ENCODE measurements around the gene PTPRE.

DNA sequence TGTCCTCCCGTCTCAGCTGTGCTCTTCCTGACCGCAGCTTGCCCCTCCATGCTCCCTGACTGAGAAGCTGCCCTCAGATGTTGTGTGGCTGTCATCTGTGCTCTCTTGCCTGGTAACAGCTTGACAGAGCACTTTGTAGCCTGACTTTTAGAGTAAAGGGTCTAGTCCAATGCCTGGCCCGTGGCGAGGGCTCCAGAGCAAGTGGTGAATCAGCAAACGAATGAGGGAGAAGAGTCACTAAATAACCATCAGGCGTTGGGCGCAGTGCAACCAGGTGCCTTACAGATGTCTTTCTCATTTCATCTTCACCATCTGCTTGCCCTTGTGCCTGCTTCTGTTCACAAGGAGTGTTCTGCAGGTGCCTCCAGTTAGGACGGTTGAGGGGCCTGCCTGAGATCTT lies 173.7 kb downstream of the PTPRE start:
- TF ChIP-seq, protein P1, sequence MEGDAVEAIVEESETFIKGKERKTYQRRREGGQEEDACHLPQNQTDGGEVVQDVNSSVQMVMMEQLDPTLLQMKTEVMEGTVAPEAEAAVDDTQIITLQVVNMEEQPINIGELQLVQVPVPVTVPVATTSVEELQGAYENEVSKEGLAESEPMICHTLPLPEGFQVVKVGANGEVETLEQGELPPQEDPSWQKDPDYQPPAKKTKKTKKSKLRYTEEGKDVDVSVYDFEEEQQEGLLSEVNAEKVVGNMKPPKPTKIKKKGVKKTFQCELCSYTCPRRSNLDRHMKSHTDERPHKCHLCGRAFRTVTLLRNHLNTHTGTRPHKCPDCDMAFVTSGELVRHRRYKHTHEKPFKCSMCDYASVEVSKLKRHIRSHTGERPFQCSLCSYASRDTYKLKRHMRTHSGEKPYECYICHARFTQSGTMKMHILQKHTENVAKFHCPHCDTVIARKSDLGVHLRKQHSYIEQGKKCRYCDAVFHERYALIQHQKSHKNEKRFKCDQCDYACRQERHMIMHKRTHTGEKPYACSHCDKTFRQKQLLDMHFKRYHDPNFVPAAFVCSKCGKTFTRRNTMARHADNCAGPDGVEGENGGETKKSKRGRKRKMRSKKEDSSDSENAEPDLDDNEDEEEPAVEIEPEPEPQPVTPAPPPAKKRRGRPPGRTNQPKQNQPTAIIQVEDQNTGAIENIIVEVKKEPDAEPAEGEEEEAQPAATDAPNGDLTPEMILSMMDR (IDR thresholded peaks at IDR 0.05), result no peak
- no peak for TF ChIP-seq POLR2A (IDR thresholded peaks at IDR 0.05)

All from body of pancreas (tissue), 4 donors.